AG04449 (cell line): Measurements from ENCODE around the gene BEND5.

ENCODE experiments used
- CTCF ChIA-PET: fragments of 350-600 bp; formaldehyde crosslinking; extraction: SDS; loops from one replicate; lab custom pipeline; 2021; ENCODE audit warnings: antibody characterized with exemption; lab: Yijun Ruan, JAX
- POLR2A ChIA-PET: fragments of 400-600, 350-600 bp; formaldehyde crosslinking; extraction: SDS; loops from one replicate; lab custom pipeline; 2020; ENCODE audit warnings: antibody characterized with exemption, inconsistent platforms; lab: Yijun Ruan, JAX
- DNase-seq: peaks from one replicate; pipeline ENCODE4 v3.0.0-alpha.2; 2010; ENCODE audit warnings: low read depth, low spot score
- H3K4me3 ChIP-seq: 2 replicates; pipeline ENCODE4 v1.5.1; 2011; ENCODE audit warnings: low read depth, mild to moderate bottlenecking, control low read depth, low read length
- TF ChIP-seq, protein P1 (sequence below): IDR thresholded peaks from one replicate; pipeline ENCODE4 v1.5.1; 2011; ENCODE audit warnings: mild to moderate bottlenecking, moderate library complexity, low read length, control low read depth, inconsistent platforms; ENCODE audit not compliant: insufficient read depth; ENCODE audit errors: missing control alignments

BEND5 gene

DNA sequence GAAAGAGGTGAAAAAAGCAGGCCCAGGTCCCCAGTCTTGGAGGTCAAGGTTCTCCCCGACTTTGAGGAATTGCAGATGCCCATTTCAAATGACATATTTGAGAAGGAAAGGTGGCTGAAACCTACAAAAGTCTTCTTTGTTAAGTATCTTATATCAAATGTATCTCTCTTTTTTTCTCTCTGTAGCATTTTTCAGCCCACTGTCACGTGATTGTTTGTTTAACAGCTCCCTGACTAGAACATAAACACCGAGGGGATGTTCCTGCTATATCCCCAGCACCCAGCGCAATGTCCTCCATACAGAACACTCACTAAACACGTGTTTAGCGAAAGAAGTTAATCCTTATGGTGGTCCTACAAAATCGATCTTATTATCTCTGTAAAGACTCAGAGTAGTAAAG lies 27.6 kb downstream of the BEND5 start:
- ChIA-PET CTCF (interaction anchor here (1.1 kb wide), 1 partner anchor 14 kb away, joined by 3 read pairs; no protein-coding TSS in a partner anchor), POLR2A (no interaction called here)
- DNase-seq, result no peak

DNA sequence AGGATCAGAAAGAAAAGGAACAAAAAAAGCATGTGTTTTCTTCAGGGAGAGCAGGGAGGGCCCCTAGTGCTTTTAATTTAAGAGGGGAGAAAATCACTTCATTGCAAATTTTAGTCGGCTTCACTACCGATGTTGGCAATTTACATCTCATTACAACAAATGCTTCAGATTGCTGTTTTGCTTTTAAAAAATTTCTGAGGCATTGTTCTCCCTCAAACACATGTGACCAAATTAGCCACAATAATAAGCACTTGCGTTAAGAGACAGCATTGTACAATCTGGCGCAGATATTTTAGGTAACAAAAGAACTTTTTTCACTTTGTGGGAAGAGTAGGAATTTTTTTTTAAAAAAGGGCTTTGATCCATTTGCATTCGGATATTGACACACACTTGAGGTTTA lies 29.8 kb downstream of the BEND5 start:
- ChIA-PET POLR2A (no interaction called here), CTCF (no interaction called here)
- no peak for DNase-seq
- H3K4me3 ChIP-seq, result no peak overlapping the region
- TF ChIP-seq, protein P1, sequence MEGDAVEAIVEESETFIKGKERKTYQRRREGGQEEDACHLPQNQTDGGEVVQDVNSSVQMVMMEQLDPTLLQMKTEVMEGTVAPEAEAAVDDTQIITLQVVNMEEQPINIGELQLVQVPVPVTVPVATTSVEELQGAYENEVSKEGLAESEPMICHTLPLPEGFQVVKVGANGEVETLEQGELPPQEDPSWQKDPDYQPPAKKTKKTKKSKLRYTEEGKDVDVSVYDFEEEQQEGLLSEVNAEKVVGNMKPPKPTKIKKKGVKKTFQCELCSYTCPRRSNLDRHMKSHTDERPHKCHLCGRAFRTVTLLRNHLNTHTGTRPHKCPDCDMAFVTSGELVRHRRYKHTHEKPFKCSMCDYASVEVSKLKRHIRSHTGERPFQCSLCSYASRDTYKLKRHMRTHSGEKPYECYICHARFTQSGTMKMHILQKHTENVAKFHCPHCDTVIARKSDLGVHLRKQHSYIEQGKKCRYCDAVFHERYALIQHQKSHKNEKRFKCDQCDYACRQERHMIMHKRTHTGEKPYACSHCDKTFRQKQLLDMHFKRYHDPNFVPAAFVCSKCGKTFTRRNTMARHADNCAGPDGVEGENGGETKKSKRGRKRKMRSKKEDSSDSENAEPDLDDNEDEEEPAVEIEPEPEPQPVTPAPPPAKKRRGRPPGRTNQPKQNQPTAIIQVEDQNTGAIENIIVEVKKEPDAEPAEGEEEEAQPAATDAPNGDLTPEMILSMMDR, result no peak

More for the DNA sequence above, 27.6 kb downstream of the BEND5 start:
- TF ChIP-seq, protein P1, result no peak
- H3K4me3 ChIP-seq, result no peak overlapping the region

DNA sequence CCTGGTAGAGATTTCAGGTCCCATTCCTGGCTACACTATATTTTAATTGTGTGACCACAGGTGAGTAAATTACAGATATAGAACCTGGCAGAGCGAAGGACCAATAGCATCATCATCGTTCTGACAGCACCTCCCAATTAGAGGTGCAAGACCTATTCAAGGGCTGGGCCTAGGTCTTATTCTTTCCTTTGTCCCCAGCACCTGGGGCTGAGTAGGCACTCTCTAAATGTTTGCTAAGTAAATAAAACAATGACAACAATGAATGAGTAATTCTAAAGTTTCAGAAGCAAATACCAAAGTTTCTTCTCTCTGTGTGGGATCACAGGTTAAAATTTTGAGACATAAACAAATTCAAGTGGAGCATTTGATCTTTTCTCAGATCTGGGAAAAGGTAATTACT lies 32.7 kb downstream of the BEND5 start:
- TF ChIP-seq, protein P1, result no peak
- no peak overlapping the region for H3K4me3 ChIP-seq
- DNase-seq, result no peak
- CTCF ChIA-PET, result interaction anchor here (1.1 kb wide), 1 partner anchor 47 kb away, joined by 4 read pairs; no protein-coding TSS in a partner anchor
- POLR2A ChIA-PET, result no interaction called here

DNA sequence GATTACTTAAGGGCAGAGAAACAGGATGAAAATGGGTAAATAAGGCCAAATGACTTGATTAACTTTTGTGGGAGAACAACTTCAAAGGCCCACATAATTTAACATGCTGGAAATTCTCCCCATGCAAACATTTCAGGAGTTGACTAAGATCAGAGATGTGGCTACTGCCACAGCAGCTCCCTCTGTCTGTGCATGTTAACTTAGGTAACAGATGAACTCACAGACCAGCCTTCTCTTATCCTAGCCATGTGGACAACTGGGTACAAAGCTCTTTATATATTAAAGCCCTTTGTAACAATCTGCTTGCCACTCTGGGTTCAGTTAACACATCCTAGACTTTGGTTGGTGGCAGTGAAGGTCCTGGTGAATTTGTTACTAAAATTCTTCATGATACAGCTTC lies 33.2 kb downstream of the BEND5 start:
- TF ChIP-seq, protein P1, result no peak
- DNase-seq, result no peak
- no peak overlapping the region for H3K4me3 ChIP-seq
- ChIA-PET CTCF (interaction anchor here (1.1 to 1.2 kb wide), 2 partner anchors 22 to 47 kb away, joined by 3 to 4 read pairs; no protein-coding TSS in a partner anchor), POLR2A (no interaction called here)

DNA sequence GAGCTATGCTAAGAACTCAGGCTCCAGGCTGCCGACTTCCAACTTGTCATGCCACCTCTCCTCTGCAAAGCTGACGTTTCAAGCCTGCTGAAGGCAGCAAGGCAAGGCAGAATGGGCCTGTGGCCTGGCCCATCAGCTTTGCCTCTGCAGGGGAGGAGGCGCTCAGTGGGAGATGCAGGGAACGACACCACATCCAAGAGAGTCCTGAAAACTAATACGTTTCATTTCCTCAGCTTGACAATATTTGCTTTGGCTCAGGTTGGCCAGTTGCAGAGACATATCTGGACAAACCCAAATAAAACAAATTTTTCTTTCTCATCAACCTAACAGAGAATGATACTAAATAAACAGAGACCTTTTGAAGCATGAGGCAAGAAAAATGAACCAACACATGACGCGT lies 35.3 kb downstream of the BEND5 start:
- POLR2A ChIA-PET, result no interaction called here
- H3K4me3 ChIP-seq, result no peak overlapping the region
- no peak for DNase-seq
- TF ChIP-seq, protein P1, result no peak
- CTCF ChIA-PET, result no interaction called here

DNA sequence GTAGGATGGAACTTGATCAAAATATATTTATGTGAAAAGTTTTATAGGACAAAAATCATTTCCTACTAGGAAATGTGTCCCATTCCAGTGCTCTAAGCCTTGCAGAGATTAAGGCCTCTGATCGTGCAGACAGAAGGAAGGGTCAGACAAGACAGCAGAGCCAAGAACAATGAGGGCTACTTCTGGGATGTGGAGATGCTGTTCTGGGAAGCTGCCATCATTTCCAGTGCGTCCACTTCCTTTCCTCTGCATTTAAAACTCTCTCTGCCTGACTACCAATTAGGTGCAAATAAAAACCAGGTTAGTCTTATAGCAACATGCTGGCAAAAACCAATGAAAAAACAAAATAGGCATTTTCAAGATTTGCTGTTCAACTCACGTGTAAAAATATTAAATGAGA lies 36.1 kb downstream of the BEND5 start:
- POLR2A ChIA-PET, result no interaction called here
- CTCF ChIA-PET, result no interaction called here
- no peak for DNase-seq
- TF ChIP-seq, protein P1, result no peak
- H3K4me3 ChIP-seq, result no peak overlapping the region
